HG03378 (cell line): ENCODE data around the gene LIMS4.
"Not testable (repeated sequence)": the region's sequence is repeated elsewhere in the genome, so short reads cannot be mapped to it uniquely, and the experiment has no call there.

Experiments
- ATAC-seq: cut with Tn5 transposase; IDR thresholded peaks from one replicate; pipeline ENCODE4 v1.9.1; 2021; ENCODE audit warnings: mild to moderate bottlenecking, moderate library complexity; ENCODE audit not compliant: unreplicated experiment

LIMS4 gene

DNA sequence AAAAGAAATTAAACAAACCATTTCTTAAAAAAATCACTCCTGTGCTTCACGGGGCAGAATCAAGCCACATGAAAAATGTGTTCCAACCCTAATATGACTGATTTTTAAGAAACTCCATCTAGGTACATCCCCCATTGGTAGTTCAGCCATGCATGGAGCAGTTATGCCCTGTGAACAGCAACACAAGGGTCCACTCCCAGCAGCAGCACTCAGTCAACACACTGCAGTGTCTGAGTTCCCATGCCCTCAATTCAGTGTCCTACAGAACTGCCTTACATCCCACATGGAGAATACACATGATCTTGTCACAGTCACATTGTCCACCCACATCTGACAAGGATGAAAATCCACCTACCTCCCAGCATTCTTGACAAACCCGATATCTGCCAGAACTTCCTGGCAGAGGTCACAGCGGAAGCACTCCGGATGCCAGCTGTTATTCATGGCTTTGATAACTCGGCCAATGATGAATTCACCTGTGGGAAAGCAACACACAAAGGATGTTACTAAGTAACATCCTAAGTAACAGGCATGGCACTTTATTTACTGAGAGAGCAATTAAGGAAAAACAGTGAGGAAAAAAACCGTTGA is 17.4 kb downstream of the LIMS4 start:
- ATAC-seq: not testable (repeated sequence)

GRCh38 chr2:110450951-110451350 is 21.7 kb downstream of the LIMS4 start:
- not testable (repeated sequence) for ATAC-seq

DNA sequence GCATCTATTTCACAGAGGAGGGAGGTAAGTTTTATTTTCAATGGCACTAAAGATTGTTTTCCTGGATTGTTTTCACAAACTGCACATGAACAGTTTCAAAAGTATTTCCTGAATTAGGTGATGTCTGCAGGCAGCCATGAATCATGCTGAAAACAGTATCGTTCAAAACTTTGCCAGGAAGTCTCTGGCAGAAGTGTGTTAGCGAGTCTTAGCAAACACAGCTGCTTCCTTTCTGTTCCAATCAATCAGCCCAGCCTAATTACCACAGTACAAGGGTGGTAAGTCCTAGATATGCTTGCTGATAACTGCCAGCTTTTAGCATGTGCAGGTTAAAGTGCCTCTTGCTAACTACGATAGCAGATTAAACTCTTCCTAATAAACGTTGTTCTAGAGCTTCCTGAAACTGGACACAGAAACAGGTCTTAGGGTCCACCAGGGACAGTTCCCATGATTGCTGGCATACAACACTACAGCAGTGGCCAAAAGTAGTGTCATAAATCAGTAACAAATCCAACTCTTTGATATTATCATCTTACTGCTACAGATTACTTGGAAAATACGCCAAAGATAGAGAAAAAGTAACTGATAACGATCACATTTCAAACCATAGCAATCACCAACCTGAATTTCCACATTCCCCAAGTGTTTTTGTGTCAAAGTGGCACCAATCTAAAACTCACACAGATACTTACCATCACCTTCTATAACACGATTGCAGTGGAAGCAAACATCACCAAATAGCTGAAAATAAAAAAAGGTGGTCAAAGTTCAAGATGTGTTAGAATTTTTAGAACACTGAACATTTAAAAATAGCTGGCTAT is 23.3 kb downstream of the LIMS4 start:
- not testable (repeated sequence) for ATAC-seq

- not testable (repeated sequence) for ATAC-seq
These were observed 26.0 kb downstream of the LIMS4 start for GRCh38 chr2:110446644-110447043.

DNA sequence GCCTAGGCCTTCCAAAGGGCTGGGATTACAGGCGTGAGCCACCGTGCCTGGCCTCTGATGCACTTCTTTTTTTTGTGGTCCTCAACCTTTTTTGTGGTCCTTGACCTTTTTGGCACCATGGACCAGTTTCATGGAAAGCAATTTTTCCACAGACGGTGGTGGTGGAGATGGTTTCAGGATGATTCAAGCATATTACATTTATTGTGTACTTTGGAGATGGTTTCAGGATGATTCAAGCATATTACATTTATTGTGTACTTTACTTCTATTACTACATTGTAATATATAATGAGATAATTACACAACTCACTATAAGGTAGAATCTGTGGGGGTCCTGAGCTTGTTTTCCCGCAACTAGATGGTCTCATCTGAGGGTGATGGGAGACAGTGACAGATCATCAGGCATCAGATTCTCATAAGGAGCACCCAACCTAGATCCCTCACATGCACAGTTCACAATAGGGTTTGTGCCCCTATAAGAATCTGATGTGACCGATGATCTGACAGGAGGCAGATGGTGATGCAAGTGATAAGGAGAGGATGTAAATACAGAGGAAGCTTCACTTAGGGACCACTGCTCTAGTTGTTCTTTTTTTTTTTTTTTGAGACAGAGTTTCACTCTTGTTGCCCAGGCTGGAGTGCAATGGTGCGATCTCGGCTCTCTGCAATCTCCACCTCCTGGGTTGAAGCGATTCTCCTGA is 29.2 kb downstream of the LIMS4 start:
- ATAC-seq: not testable (repeated sequence)

- ATAC-seq: not testable (repeated sequence)
These were observed 30.7 kb downstream of the LIMS4 start for GRCh38 chr2:110441905-110442304.

GRCh38 chr2:110434565-110434964 is 38.1 kb downstream of the LIMS4 start:
- not testable (repeated sequence) for ATAC-seq

DNA sequence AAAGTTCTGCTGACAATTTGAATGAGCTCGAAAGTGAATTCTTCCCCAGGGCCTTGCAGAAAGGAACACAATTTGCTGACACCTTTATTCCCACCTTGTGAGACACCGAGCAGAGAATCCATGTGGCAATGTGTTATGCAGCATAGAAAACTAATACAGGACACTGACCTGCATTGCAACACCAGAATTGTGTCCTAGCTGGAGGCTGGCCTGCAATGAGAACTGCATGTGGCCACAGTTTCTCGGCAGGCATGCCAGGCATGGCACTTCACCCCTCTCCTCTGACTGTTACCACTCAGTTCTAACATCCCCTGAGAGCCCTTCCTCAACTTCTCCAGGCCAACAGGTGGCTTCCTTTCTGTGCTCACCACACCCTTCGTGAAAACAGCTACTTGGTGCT is 46.9 kb downstream of the LIMS4 start:
- not testable (repeated sequence) for ATAC-seq

GRCh38 chr2:110424421-110424820 is 48.2 kb downstream of the LIMS4 start:
- ATAC-seq: not testable (repeated sequence)

- ATAC-seq: not testable (repeated sequence)
These were observed 49.0 kb downstream of the LIMS4 start for GRCh38 chr2:110423574-110423962.

- not testable (repeated sequence) for ATAC-seq
These were observed 49.6 kb downstream of the LIMS4 start for GRCh38 chr2:110422852-110423573.

DNA sequence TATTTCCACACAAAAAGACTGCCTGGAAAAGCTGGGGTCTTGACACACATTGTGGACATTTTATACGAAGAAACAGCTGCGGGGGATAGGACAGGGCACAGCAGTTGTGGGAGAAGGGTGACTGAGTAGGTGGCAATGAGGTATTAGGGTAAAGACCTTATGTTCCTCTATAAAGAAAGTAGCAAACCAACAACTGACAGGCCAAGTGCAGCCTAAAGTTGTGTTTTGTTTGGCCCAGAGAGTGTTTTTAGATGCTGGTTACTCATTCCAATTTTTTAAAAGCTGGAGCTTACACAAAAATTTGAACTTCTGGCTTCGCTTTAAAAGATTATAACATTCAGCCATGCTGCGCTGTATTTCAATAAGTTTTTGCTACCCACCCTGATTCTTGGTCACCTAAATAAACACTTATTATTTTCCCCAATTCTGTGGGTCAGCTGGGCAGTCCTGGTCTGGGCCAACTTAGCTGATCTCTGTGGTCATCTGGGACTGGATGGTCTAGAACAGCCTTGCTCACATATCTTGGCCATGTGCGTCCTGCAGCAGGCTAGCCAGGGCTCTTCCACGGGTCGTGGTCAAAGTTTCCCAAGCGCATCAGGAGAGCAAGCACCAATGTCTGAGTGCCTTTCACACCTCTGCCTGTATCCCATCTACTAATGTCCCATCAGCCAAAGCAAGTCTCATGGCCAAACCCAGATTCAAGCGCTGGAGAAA is 51.8 kb downstream of the LIMS4 start:
- ATAC-seq: not testable (repeated sequence)

DNA sequence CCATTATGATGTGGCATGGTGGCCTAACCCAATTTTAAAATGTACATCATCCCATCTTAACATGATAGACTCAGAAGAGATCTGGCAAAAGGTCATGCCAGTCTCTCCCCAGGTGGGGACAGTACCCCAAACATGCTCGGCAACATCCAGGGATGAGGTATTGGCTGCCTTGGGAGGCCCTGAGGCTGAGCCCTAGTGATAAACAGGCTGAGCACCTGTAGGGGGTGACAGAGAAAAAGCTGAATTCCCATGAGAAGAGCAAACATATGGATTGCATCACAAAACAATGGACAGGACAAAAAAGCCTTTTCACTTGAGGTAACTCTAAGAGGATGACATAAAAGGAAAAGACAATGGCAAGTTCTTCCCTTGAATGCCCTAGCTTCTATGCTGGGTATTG is 65.5 kb downstream of the LIMS4 start:
- ATAC-seq: not testable (repeated sequence)

DNA sequence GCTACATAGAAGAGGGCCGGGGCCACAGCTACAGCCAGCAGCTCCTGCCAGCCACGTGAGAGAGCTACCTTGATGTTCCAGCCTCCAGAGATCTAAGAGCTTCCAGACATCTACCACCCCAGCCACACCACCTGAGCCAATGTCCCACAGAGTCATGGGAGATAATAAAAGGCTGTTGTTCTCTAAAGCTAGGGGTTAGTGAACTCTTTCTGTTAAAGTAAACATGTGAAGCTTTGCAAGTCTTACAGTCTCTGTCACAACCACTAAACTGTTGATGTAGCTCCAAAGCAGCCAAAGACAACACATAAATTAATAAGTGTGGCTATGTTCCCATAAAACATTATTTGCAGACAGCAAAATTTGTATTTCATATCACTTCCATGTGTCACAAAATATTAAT is 67.6 kb downstream of the LIMS4 start:
- not testable (repeated sequence) for ATAC-seq

GRCh38 chr2:110404246-110404645 is 68.4 kb downstream of the LIMS4 start:
- not testable (repeated sequence) for ATAC-seq

DNA sequence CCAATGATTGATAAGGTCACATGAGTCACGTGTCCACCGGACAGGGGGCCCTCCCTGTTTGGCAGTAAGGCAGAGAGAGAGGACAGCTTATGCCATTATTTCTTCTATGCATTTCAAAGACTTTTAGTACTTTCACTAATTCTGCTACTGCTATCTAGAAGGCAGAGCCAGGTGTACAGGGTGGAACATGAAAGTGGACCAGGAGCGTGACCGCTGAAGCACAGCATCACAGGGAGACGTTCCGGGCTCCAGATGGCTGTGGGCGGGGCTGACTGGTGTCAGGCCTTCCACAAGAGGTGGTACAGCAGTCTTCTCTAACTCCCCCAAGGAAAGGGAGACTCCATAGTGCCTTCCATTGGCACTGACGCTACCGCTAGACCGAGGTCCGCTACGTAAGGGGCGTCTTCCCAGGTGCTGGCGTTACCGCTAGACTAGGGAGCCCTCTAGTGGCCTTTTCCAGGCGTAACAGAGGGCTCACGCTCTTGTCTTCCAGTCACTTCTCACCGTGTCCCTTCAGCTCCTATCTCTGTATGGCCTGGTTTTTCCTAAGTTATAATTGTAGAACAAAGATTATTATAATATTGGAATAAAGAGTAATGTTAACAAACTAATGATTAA is 71.5 kb downstream of the LIMS4 start:
- peak; percentile 54 for ATAC-seq

- ATAC-seq: not testable (repeated sequence)
These were observed 73.2 kb downstream of the LIMS4 start for GRCh38 chr2:110399378-110399777.

DNA sequence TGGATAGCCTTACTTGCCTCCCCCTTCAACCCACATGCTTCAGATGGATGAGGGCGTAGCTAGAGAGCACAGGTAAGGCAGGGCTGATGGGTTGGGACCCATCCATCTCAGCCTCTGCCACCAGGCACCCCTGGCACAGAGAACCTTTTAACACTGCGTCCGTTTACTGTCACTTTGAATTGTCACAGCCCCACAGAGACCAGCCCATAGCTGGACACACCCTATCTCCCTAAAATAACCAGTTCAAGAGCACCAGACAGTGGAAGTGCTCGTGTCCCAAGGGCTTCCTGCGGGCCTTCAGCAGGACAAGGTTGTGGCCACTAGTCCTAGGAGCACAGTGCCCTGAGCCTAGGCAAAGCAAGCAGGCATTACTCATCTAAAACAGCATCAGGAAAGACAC is 76.6 kb downstream of the LIMS4 start:
- not testable (repeated sequence) for ATAC-seq
